MCF 10A (cell line): ENCODE data around the gene AGER. TPM values are rescaled to one million over a fixed set of nuclear protein-coding genes. Genes with fewer than 3 reads are reported as not detected.
"Not testable (repeated sequence)": the region's sequence is repeated elsewhere in the genome, so short reads cannot be mapped to it uniquely, and the experiment has no call there.

Source experiments
- BruUV-seq: library from RNA; stranded (reverse); fragments of 400-500 nt; replicated peaks from 2 replicates; lab custom pipeline; 2021; lab: Mats Ljungman, UMichigan
- CTCF ChIA-PET: fragments of 300-600 bp; sonication (Branson Sonifier 250); formaldehyde crosslinking; extraction: SDS; loops from one replicate; lab custom pipeline; 2021; ENCODE audit warnings: antibody characterized with exemption, inconsistent platforms; lab: Yijun Ruan, JAX
- POLR2A ChIA-PET: fragments of 300-600, 350-650 bp; sonication (Branson Sonifier 250); formaldehyde crosslinking; extraction: SDS; loops from one replicate; lab custom pipeline; 2020; ENCODE audit warnings: antibody characterized with exemption, inconsistent platforms; lab: Yijun Ruan, JAX
- DNase-seq: peaks from one replicate; pipeline ENCODE4 v3.0.0-alpha.2; 2018; ENCODE audit not compliant: unreplicated experiment
- H3K27ac Mint-ChIP-seq: one replicate; pipeline ENCODE4 v1.8.0; 2022; ENCODE audit warnings: mild to moderate bottlenecking, low read depth, mixed read lengths; ENCODE audit not compliant: unreplicated experiment
- H3K27me3 Mint-ChIP-seq: one replicate; pipeline ENCODE4 v1.8.0; 2022; ENCODE audit warnings: mixed read lengths; ENCODE audit not compliant: insufficient read depth, unreplicated experiment
- H3K36me3 Mint-ChIP-seq: one replicate; pipeline ENCODE4 v1.8.0; 2022; ENCODE audit warnings: mild to moderate bottlenecking, moderate library complexity, mixed read lengths; ENCODE audit not compliant: insufficient read depth, unreplicated experiment
- H3K4me1 Mint-ChIP-seq: one replicate; pipeline ENCODE4 v1.8.0; 2022; ENCODE audit warnings: mixed read lengths; ENCODE audit not compliant: insufficient read depth, unreplicated experiment
- H3K4me3 Mint-ChIP-seq: one replicate; pipeline ENCODE4 v1.8.0; 2022; ENCODE audit warnings: mild to moderate bottlenecking, moderate library complexity, mixed read lengths; ENCODE audit not compliant: unreplicated experiment
- H3K9me3 Mint-ChIP-seq: one replicate; pipeline ENCODE4 v1.8.0; 2022; ENCODE audit warnings: mixed read lengths; ENCODE audit not compliant: unreplicated experiment
- intact Hi-C: fragments of 100-400 bp; cut with micrococcal nuclease; formaldehyde crosslinking; loops from 2 replicates; pipeline ENCODE4 v1.14.1; 2022
- total RNA-seq: library from RNA; stranded (reverse); gene quantifications from 2 replicates; pipeline ENCODE4 v1.2.3, GENCODE V29; 2022
- TF ChIP-seq, protein P1 (sequence below): fragments of 200-600 bp; IDR thresholded peaks from one replicate; pipeline ENCODE4 v1.8.0; 2022; ENCODE audit warnings: antibody characterized with exemption, mild to moderate bottlenecking; ENCODE audit not compliant: unreplicated experiment

Gene AGER
- total RNA-seq, 1 experiment from 2014 or later: 8.0 TPM

DNA sequence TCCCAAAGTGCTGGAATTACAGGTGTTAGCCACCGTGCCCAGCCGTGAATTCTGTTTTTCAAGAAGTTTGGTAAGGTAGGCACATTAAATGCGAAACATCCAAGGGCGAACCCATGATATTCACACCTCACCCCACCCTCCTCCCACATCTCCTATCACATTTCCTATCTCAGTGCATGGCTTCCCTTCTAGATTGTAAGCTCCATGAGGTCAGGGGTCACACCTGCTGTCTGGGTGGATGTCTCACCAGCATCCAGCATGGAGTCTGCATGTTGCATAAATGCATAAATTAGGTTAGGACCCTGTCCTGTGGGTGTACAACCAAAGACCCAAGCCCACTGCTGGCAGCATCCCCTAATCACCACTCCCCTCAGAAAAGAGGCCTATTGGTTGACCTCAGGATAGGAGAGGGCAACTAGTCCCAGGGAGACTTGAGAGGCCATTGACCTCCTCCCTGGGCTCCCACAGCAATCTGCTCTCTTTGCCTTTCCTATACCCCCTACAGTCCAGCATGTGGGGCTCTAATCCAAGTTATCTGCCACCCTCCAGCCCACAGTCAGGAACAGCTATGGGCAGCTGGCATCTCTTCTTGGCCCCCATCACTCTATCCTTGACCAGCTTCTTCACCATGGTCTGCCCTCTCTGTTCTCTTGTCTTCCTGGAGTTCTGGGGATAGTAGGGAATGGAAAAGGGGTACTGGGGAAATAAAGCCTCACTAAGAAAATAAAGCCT, 36.5 kb downstream of the AGER start:
- Mint-ChIP-seq H3K27ac (no peak overlapping the region), H3K36me3 (no peaks in the 10 kb centered on the region), H3K9me3 (no peaks in the 10 kb centered on the region), H3K27me3 (no peaks in the 10 kb centered on the region), H3K4me3 (no peak overlapping the region), H3K4me1 (peaks cover 15% of the 10 kb centered on the region)
- TF ChIP-seq, protein P1, sequence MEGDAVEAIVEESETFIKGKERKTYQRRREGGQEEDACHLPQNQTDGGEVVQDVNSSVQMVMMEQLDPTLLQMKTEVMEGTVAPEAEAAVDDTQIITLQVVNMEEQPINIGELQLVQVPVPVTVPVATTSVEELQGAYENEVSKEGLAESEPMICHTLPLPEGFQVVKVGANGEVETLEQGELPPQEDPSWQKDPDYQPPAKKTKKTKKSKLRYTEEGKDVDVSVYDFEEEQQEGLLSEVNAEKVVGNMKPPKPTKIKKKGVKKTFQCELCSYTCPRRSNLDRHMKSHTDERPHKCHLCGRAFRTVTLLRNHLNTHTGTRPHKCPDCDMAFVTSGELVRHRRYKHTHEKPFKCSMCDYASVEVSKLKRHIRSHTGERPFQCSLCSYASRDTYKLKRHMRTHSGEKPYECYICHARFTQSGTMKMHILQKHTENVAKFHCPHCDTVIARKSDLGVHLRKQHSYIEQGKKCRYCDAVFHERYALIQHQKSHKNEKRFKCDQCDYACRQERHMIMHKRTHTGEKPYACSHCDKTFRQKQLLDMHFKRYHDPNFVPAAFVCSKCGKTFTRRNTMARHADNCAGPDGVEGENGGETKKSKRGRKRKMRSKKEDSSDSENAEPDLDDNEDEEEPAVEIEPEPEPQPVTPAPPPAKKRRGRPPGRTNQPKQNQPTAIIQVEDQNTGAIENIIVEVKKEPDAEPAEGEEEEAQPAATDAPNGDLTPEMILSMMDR: no peak
- ChIA-PET POLR2A (interaction anchor here (0.6 to 0.7 kb wide), 3 partner anchors 37 to 531 kb away, joined by 3 to 4 read pairs (median 3); partner anchors contain the start of gene NEU1), CTCF (interaction anchor here (2.2 kb wide), 1 partner anchor 29 kb away, joined by 6 read pairs; no protein-coding TSS in a partner anchor)
- no TSS peak for BruUV-seq
- DNase-seq: no peak
- intact Hi-C loops: no loop called here

DNA sequence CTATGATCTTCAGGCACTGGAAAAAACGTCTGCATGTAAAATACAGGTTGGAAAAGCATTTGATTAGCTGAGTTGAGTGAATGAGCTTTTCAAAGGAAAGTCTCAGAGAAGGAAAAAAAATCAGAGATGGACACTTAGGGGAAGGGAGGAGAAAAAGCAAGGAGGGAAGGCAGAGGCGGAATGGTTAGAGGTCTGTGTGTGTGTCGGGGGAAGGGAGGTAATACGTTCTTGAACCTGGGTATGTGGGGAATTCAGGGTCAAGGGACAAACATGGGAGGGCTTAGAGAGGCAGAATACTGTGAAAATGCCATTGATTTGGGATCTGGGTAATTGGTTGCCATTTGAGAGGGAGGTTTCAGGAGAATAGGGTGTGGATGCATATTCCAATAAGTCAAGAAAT, 37.4 kb downstream of the AGER start:
- POLR2A ChIA-PET: interaction anchor here (0.6 to 1.7 kb wide), 5 partner anchors 16 to 196 kb away, joined by 3 to 10 read pairs (median 3); partner anchors contain the start of gene FKBPL
- H3K9me3 Mint-ChIP-seq: no peaks in the 10 kb centered on the region
- no peak overlapping the region for H3K4me3 Mint-ChIP-seq
- no peak for DNase-seq
- no TSS peak for BruUV-seq
- H3K27ac Mint-ChIP-seq: no peak overlapping the region
- H3K27me3 Mint-ChIP-seq: no peaks in the 10 kb centered on the region
- CTCF ChIA-PET: interaction anchor here (0.6 to 2.2 kb wide), 2 partner anchors 28 to 100 kb away, joined by 3 to 6 read pairs; no protein-coding TSS in a partner anchor
- intact Hi-C loops: no loop called here
- TF ChIP-seq, protein P1: no peak
- no peaks in the 10 kb centered on the region for H3K36me3 Mint-ChIP-seq
- peaks cover 15% of the 10 kb centered on the region for H3K4me1 Mint-ChIP-seq

DNA sequence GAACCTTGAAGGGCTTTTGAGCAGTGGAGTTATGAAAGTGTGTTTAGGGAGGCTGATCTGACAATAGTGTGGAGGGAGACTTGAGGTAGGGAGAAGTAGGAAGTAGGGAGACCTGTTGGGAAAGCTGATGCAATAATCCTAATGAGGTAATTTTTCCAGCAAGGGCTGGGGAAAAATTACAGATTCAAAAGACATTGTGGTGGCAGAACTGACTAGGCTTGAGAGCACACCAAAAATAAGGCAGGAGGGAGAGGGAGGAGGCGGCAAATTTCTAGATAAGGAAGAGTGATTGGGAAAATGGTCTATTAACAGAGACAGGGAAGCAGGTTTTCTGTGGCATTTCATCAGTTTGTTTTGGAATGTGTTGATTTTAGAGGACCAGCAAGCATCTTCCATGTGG, 37.8 kb downstream of the AGER start:
- intact Hi-C loops: no loop called here
- TF ChIP-seq, protein P1: no peak
- BruUV-seq: no TSS peak
- Mint-ChIP-seq H3K36me3 (no peaks in the 10 kb centered on the region), H3K27me3 (no peaks in the 10 kb centered on the region), H3K27ac (no peak overlapping the region), H3K4me3 (no peak overlapping the region), H3K4me1 (peaks cover 12% of the 10 kb centered on the region), H3K9me3 (no peaks in the 10 kb centered on the region)
- ChIA-PET POLR2A (interaction anchor here (0.6 to 1.7 kb wide), 6 partner anchors 10 to 196 kb away, joined by 3 to 10 read pairs (median 3); partner anchors contain the start of gene FKBPL), CTCF (interaction anchor here (0.5 to 2.2 kb wide), 5 partner anchors 8 to 715 kb away, joined by 3 to 6 read pairs (median 3); no protein-coding TSS in a partner anchor)
- DNase-seq: no peak

DNA sequence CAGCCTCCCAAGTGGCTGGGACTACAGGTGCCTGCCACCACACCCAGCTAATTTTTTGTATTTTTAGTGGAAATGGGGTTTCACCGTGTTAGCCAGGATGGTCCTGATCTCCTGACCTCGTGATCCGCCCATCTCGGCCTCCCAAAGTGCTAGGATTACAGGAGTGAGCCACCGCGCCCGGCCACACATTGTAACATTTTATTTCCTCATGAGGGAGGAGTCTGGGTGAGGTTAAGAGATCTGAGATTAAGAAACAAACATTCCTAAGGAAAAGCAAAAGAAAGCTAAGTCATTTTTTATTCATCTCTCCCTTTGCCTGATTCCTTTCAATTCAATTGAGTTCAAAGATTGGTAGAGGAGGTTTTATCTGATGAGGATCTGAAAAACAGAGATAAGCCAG, 39.8 kb downstream of the AGER start:
- intact Hi-C loops, H3K4me3 Mint-ChIP-seq, H3K4me1 Mint-ChIP-seq, H3K36me3 Mint-ChIP-seq, DNase-seq, BruUV-seq, H3K27ac Mint-ChIP-seq, H3K27me3 Mint-ChIP-seq, H3K9me3 Mint-ChIP-seq: not testable (repeated sequence)
- POLR2A ChIA-PET: interaction anchor here (1.0 kb wide), 1 partner anchor 14 kb away, joined by 3 read pairs; the partner anchor contains the start of gene FKBPL
- CTCF ChIA-PET: interaction anchor here (0.7 to 1.5 kb wide), 2 partner anchors 25 to 96 kb away, joined by 3 to 5 read pairs; no protein-coding TSS in a partner anchor
